SH-SY5Y (cell line): Measurements from ENCODE around the gene EPHB6.

Source experiments
- GATA2 ChIP-seq: IDR thresholded peaks from 2 replicates; pipeline ENCODE4 v1.6.1; 2011; ENCODE audit warnings: mild to moderate bottlenecking, low read depth, low read length
- GATA3 ChIP-seq: IDR thresholded peaks from 2 replicates; pipeline ENCODE4 v1.6.1; 2011; ENCODE audit warnings: low read depth, mild to moderate bottlenecking, low read length, moderate library complexity

DNA sequence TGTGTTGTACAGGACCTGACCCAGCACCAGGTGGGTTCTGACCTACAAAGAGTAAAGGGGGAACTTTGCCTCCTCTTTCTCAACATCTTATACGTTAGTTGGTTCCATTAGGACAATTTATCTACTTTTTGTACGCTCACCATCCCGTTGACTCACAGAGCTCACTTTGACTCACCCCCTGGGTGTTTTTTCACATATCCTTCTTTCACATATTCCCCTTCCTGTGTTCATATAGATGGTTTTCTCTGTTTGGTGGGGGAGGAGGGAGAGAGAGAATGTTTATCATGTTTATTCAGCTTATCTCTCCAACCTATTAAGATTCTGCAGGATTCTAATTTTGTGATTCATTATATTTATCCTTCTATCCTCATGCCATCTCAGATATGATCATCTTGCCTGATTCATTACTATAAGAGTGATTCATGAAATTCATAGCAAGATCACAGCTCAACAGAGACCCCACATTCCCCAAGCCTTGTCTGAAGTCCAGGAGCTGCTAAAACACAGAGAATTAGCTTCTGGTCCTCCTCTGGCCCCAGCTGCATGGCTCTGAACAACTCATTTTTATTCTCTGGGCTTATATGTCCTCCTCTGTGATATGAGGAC is 46.9 kb upstream of the EPHB6 start:
- no peak for TF ChIP-seq GATA2
- TF ChIP-seq GATA3 = no peak
